ENCODE data around the gene KIF5A.

- TF ChIP-seq, protein P1, sequence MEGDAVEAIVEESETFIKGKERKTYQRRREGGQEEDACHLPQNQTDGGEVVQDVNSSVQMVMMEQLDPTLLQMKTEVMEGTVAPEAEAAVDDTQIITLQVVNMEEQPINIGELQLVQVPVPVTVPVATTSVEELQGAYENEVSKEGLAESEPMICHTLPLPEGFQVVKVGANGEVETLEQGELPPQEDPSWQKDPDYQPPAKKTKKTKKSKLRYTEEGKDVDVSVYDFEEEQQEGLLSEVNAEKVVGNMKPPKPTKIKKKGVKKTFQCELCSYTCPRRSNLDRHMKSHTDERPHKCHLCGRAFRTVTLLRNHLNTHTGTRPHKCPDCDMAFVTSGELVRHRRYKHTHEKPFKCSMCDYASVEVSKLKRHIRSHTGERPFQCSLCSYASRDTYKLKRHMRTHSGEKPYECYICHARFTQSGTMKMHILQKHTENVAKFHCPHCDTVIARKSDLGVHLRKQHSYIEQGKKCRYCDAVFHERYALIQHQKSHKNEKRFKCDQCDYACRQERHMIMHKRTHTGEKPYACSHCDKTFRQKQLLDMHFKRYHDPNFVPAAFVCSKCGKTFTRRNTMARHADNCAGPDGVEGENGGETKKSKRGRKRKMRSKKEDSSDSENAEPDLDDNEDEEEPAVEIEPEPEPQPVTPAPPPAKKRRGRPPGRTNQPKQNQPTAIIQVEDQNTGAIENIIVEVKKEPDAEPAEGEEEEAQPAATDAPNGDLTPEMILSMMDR (IDR thresholded peaks at IDR 0.05), result peak; percentile 98
- TF ChIP-seq NRF1 (IDR thresholded peaks at IDR 0.05; ENCODE audit: low read depth, low read length), result no peak
- no peak for TF ChIP-seq RCOR1 (IDR thresholded peaks at IDR 0.05; ENCODE audit: low read length)
- TF ChIP-seq, protein P2, sequence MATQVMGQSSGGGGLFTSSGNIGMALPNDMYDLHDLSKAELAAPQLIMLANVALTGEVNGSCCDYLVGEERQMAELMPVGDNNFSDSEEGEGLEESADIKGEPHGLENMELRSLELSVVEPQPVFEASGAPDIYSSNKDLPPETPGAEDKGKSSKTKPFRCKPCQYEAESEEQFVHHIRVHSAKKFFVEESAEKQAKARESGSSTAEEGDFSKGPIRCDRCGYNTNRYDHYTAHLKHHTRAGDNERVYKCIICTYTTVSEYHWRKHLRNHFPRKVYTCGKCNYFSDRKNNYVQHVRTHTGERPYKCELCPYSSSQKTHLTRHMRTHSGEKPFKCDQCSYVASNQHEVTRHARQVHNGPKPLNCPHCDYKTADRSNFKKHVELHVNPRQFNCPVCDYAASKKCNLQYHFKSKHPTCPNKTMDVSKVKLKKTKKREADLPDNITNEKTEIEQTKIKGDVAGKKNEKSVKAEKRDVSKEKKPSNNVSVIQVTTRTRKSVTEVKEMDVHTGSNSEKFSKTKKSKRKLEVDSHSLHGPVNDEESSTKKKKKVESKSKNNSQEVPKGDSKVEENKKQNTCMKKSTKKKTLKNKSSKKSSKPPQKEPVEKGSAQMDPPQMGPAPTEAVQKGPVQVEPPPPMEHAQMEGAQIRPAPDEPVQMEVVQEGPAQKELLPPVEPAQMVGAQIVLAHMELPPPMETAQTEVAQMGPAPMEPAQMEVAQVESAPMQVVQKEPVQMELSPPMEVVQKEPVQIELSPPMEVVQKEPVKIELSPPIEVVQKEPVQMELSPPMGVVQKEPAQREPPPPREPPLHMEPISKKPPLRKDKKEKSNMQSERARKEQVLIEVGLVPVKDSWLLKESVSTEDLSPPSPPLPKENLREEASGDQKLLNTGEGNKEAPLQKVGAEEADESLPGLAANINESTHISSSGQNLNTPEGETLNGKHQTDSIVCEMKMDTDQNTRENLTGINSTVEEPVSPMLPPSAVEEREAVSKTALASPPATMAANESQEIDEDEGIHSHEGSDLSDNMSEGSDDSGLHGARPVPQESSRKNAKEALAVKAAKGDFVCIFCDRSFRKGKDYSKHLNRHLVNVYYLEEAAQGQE (IDR thresholded peaks at IDR 0.05; ENCODE audit: low read depth, low read length), result no peak
- TF ChIP-seq POLR2AphosphoS5 (IDR thresholded peaks at IDR 0.05; ENCODE audit: low read depth, low read length), result no peak
- no peak for TF ChIP-seq SIN3A (IDR thresholded peaks at IDR 0.05; ENCODE audit: borderline replicate concordance, low read depth, low read length)
- no peak for TF ChIP-seq FOXJ3 (CRISPR knock-in tag; IDR thresholded peaks at IDR 0.05)
Observed at GRCh38 chr12:57583008-57583831, 33.4 kb downstream of the KIF5A start.
